Fibroblast of lung (primary cell): ENCODE measurements around the gene C1QC.

Experiments used
- CTCF ChIP-seq, 2 donors: IDR thresholded peaks in 1 of 2; conservative IDR thresholded peaks in 1 of 2; 1 replicate in 1 of 2; 2 replicates in 1 of 2; pipeline ENCODE4 v1.5.1; 2011 to 2012; ENCODE audit warnings: low read length in 2 of 2, control low read depth in 1 of 2, inconsistent platforms in 1 of 2, low read depth in 1 of 2, mild to moderate bottlenecking in 1 of 2
- EZH2 ChIP-seq: IDR thresholded peaks from 2 replicates; pipeline ENCODE4 v1.5.1; 2012; ENCODE audit warnings: low read length, control low read depth, mild to moderate bottlenecking; ENCODE audit errors: missing control alignments

DNA sequence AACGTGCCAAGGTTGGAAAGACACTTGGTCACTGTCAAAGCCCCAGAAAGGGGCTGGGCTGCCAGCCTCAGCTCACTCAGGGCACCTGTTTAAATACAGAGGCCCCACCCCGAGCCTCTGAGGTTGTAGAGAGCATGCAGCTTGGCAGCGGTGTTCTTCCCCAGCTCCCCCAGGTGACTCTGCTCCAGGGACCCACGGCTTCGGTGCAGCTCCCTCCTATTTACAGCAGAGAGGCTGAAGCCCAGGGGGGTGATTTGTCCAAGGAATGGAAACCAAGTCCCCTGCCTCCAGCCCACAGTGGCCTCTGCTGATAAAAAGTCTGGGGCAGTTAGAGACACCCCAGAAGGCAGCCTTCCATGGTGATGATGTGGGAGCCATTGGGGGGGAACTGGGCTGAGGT is 16.1 kb upstream of the C1QC start:
- TF ChIP-seq CTCF (conservative IDR thresholded peaks at IDR 0.05 in 1 of 2, IDR thresholded peaks at IDR 0.05 in 1 of 2; ENCODE audit: low read depth in 1 of 2, low read length in 2 of 2) (no peak), EZH2 (no peak)
